HuH-7.5 (cell line): ENCODE data around the gene MARCKS.
A peak's percentile ranks its signal among the peaks of the same experiment; 100 is the strongest.

Experiments
- DNase-seq: peaks from one replicate; pipeline ENCODE4 v3.0.0; 2011; ENCODE audit warnings: low spot score

Gene MARCKS, protein sequence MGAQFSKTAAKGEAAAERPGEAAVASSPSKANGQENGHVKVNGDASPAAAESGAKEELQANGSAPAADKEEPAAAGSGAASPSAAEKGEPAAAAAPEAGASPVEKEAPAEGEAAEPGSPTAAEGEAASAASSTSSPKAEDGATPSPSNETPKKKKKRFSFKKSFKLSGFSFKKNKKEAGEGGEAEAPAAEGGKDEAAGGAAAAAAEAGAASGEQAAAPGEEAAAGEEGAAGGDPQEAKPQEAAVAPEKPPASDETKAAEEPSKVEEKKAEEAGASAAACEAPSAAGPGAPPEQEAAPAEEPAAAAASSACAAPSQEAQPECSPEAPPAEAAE

DNA sequence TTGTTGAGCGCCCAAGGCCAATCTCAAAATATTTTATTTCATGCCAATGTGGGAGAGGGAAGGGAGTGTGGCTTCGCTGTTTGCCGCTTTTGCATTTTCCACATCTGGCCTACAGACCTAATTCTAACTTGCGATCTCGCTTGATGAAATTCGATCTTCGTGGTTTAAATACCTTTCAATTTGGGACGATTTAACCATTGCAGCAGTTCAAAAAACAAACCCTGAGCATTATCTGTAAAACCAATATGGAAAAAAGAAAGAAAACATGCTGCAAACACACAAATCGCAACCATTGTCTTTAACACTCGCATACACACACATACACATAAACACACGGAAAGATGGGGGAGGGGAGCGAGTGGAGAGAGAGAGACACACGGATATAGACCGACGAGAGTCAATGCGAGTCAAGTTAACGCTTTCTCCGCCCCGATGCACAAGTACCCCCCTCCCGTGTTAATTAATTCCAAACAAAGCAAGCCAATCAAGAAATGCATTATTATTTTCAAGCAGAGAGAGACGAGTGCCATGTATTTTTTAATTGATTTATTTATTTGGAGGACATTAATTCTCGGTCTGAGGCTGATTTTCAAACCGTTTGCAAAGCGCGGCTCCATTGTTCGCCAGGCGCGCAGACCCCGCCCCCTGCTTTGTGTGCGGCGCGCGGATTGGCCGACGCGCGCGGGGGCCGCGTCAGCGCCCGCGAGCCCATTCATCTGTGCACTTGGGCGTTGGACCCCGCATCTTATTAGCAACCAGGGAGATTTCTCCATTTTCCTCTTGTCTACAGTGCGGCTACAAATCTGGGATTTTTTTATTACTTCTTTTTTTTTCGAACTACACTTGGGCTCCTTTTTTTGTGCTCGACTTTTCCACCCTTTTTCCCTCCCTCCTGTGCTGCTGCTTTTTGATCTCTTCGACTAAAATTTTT lies at the start of gene MARCKS:
Gene MARCKS (plus strand): TSS at position 721 of the 931 bp plus-strand sequence. CDS start 401 bp downstream, outside the sequence.
- peak; percentile 80 for DNase-seq

DNA sequence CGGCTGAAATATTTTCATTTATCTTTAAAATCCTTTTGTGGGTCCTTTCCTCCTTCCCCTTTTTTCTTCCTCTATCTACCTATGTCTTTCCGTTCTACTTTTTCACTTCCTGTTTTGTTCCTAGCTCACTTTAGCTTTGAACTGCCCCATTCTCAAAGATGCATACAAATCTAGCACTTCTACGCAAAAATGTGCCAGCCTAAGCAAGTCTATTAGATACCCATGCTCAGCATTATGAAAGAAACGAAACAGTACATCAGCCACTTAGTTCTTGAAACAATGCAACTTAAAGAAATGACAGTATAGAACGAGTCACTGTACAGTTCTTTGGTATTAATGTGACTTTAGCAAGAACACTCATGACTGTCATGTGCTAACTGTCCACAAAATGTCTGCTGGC lies 47.3 kb upstream of the MARCKS start:
- no peak for DNase-seq

DNA sequence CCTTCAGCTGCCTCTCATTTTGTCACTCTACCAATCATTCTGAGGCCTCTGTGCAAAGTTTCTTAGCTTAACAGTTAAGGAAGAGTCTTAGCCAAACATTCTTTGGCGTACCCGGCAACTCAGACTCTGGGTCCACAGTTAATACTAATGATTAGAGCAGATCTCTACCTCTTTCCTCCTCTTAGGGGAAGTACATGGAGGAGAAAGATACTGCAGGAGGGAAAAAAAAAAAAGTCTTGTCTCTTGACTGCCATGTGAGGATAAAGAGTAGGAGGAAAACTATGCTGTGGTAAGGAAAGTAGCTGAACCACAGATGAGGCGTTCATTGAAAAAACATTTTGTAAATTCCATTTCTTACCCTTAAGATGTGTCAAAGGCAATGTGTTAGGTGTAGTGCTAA lies 44.0 kb upstream of the MARCKS start:
- DNase-seq = no peak

DNA sequence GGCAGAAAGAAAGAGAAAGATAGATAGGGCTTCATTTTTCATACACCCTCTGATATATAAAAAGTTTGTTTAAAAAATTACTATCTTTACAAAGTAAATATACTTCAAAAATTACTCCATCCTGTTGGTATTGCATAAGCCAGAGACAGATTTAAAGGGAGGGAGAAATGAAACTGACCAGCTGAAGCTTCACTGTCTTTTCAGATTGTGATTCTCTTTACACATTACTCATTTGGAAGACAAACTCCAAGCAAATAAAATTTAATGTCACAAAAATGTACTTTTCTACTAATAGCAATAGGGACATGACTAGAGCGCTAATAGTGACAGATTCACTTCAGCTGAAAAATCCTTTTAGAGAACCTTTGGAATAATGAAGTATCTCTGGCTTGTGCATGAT lies 38.6 kb upstream of the MARCKS start:
- no peak for DNase-seq

DNA sequence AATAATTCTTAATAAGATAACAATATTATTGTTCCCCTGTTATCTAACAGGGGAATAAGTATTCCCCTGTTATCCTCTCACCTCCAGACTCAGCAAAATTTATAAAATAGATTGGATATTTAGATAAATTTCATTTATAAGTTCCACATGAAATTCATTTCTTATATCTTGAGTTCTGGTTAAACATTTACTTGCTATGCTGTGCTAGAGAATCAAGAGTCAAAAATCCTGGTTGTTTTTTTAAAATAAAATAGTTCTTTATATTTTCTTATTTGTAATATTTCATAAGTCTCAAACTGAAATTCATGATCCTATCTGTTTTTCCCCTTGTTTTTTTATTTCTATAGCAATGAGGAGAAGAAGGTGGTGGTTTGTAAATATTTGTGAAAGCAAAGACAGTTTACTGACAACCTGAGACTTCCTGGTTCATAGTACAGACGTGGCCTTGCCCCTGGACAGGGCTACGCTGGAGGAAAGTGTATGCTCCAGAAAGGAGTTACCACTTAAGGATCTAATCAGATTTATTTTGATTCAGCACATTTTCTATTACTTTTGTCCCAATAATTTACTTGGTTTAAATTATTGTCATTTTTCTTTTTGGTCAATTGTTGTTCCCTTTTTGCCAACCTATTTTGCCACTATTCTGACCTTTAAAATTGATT lies 37.8 kb upstream of the MARCKS start:
- no peak for DNase-seq

DNA sequence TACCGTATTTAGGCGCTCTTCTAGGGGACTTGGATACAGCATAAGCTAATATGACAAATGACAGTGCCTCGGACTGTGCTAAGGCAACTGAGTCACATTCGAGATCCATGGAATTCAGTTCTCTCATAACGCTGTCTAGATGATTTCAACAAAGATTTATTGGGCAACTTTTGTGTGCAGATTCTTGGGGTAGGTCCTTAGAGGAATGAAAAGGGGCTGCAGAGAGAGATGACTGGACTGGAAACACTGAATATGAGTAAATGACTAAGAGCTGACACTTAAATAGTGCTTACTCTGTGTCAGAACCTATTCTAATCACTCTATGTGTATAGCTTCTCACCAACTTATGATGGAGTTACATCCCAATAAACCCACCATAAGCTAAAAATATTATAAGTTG lies 36.4 kb upstream of the MARCKS start:
- DNase-seq = no peak

DNA sequence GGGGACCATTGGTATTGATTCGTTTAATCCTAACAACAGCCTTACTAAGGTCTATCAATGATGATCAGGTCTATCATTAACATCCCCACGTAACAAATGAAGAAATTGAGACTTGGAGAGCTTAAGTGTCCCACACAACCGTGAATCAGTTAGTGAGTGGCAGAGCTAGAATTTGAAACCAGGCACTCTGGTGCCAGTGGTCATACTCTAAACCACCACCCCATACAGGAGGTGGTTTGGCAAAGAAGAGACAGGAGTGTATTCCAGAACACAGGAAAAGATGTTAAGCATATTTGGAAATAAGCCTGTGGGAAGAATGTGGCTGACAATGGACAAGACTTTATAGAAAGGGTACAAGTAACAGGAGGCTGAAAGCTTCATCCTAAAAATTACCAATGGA lies 35.7 kb upstream of the MARCKS start:
- no peak for DNase-seq

DNA sequence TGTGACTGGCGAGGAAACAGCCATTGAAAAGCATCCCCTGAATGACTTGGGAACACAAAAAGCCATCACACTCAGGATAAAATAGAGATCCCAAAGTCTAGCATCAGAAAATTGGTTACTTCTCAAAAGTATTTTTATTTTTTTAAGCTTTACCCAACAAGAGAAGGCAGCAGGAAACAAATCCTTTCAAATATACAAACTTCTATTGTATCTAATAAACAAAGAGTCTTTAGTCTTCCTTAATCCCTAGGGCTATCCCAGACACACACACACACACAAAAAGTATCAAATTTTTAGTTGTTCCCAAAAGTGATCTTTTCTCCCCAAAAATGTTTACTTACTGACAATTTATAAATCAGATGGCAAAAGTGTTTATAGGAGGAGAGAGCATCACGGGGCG lies 33.2 kb upstream of the MARCKS start:
- no peak for DNase-seq

DNA sequence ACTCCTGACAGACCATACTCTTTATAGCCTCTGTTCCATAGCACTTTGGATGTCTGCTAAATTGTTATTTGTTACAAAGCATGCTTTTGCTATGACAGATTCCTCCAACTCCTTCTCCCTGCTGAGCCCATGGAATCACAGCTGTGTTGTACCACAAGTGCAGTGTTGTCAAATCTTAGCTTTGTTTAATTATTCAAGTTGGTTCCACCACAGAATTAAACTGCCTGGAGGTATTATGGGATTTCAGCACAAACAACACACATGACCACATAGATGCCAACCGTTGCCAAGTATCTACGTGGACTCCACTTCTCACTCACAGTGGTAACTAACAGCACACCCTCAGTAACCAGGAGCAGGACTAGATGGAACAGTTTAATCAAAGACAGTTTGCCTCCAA lies 32.7 kb upstream of the MARCKS start:
- no peak for DNase-seq

DNA sequence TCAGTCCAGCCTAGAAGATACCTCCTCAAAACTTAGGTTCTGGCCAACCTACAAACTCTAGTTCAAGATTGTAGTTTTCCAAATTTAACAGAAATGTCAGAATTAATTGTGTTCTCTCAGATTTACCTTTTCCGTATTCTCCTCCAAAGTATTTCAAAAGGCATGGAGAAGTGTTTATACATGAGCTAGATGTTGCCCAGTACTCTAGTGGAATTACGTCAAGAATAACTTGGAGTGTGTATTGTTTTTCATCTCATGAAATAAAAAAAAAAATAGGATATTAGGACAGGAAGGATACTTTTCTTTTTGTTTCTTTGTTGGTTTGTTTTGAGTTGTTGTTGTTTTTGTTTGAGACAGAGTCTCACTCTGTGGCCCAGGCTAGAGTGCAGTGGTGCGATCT lies 32.3 kb upstream of the MARCKS start:
- DNase-seq = no peak

DNA sequence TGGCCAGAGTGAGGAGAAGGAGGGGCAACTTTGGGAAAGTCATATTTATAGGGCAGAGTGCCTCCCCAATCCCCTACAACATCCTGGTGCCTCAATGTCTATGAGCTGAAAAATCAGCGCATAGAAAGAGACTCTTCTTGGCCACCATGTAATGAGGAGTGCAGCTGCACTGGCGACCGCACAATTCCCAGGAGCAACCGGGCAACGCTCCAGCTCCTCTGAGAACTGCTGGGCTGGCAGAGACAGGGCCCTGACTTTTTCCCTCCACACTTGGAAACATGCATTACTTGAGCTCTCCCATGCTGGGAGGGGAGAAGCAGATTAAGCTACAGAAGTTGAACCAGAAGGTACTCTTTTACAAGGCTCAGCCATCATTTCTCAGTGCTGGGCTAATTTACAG lies 31.4 kb upstream of the MARCKS start:
- DNase-seq = no peak

DNA sequence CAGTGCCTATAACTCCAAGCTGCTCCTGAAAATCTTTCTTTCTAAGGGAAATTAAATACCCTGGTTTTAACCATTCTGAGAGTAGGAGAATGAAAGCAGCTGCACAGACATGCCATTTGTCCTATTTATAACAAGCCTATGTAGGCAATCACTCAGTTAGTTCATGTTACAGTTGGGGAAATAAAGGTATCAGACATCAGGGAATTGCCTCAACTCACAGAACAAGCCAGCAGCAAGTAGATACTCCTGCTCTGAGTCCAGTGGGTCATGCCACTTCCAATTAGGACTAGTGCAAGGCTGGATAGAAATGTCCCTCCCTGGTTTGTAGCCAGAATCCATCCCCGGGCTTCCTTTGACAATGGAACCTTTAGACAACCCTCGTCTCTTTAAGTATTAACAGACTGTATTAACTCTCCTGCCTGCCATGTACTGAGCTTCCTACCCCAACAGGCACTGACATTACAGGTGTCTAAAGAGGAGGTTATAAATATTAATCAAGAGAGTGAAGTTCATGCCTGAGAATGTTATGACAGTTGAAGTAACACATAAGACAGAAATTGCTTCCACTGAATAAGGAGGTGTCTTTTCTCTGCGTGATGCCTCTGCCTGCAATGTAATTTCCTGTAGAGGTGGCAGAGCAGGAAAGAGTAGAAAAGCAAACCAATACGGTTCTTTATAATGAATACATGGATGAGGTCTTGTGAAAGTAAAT lies 28.0 kb upstream of the MARCKS start:
- no peak for DNase-seq

DNA sequence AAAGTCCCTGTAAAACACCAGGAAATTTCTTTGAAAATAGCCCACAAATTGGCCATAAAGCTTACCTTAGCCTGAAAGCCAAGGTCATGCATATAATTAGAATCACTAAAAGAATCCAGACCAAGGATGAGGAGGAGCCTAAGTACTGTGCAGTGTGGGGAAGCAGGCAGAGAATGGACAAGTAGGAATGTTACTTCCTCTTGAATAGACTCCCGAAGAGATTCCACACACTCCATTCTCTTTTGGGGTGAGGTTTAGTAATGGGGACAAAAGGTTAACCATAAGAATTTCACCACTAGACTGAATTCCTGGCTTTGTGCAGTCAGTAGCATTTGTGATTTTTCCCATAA lies 27.5 kb upstream of the MARCKS start:
- no peak for DNase-seq

DNA sequence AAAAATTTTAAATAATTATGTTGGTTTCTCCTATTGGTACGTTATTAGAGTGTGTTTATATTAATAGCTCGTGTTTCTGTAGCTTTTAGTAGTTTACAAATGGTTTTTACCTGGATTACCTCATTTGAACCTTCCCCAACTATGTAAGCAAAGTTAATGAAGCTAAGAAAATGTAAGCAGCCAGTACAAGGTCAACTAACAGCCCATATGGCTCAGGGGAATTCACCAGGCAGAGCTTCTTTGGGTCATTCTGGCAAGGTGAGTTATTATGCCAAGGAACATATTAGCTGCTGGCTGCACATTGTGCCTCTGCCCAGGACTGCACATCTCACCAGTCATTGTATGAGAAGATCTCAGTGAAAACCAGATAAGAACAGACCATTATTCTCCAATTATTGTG lies 27.0 kb upstream of the MARCKS start:
- no peak for DNase-seq

DNA sequence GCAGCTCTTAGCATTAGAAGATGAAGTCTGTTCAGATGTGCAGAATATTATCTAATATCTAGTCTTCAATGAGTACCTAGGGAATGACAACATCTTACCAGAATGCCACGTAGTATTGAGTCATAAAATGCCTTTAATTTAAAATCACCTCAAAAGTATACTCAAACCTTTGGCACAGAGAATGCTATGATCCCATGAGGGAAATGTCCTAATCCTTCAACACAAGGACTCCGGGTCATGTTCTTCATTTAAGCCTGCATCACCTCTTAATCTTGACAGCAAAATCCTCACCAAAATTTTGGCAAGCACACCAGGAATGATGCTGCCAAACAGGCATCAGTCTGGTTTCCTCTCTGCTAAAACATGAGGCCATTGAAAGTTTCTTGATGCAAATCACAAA lies 23.6 kb upstream of the MARCKS start:
- DNase-seq = no peak

DNA sequence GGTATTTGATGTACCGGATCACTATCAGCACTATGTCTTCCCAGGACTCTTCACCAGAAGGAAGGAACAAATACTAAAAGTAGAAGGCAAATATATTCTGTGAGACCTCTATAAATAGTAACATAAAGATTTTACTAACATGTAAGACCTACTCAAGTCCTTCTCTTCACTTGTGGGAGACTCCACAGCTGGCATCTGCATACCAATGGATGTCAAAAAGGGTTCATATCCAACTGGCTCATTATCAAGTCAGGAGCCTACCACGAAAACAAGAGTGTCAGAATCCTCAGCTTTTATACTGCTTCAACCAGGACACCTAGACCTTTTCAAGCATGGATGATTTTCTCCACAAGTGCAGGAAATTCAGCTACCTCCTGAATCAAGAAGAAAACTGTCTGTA lies 20.0 kb upstream of the MARCKS start:
- no peak for DNase-seq

DNA sequence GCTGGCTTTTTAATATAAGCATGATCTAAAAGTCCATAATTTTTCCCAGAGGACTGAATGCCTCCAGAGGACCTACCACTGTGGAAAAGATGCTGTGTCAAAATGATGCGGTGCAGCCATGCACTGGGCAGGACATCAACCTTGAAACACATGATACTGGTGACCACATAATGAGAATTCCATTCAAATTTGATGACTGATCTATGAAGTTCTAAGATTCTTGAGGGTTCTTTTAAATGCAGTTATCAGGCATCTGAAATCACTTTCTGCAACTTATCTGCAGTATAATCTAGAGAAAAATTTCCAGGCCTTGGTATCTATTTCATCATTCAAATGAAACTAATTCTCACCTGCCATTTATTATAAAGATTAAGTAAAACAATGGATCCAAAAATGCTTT lies 15.0 kb upstream of the MARCKS start:
- no peak for DNase-seq

DNA sequence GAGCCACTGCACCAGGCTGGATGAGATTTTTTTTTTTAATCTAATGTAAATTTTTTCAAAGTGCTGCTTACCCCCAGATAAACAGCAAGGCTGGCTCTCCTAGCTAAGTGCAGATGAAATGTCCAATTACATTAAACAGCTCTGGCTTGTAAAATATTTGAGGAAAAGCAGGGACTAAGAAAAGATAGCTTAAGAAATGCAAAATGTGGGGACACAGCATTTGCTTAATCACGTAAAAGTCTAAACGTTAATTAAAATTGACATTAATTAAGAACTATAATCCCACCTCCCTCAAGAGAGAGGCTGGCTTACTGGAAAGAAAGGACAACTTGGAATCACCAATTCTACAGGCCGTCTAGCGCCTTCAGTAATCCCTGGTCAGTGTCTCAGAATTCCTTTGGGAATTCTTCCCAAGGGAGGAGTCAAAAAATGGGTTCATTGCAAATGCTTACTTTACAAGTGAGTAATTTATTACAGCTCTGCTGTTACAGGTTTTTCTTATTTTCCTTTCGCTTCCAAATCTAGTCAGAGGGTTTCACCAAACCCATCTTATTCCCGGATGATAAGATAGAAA lies 13.6 kb upstream of the MARCKS start:
- DNase-seq = no peak

DNA sequence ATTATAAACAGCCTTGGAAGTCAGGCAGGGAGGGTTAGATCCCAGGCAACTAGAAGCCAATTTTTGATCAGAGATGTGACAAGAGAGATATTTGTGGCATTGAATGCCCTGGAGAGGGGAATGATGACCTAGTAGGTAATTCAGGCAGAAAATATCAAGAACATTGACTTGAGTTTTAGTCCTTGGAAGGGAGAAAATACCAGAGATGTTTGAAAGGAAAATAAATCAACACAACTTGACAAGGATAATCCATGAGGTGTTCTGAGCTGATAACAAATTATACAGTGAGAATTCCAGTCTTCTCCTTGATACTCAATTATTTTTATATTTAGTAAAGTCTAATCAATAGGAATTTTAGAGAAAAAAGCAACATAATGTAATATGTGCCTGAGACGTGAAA lies 10.6 kb upstream of the MARCKS start:
- no peak for DNase-seq

DNA sequence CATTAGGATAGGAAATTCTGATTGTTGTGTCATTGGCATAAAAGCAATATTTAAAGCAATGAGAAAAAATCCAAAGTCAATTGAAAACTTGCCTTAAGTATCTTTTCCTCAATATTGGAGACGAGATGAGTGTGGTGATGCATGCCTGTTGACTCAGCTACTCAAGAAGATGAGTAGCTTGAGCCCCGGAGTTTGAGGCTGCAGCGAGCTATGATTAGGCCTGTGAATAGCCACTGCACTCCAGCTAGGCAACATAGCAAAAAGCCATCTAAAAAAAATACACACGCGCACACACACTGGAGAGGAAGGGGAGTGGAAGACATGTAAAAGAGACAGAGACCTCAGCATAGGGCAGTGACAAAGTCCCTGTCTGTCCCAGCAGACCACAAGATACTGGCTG lies 9.7 kb upstream of the MARCKS start:
- DNase-seq = no peak

DNA sequence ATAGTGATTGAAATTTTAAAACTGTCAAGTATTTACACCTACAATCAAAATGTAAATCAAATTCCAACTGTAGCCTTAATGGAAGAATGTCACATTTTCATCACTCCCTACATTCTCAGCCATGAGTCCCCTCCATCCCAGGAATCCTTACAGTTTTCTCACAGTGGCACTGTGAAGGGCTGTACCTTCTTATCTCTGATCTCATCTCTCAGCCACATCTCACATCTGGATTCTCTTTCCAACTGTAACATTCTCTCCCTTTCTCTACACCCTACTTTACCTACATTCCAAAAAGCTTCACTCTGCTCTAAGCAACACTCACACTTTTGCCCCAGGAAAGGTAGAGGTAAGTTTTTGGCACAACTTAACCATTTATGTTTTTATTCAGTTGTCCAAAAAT lies 8.9 kb upstream of the MARCKS start:
- DNase-seq = no peak

DNA sequence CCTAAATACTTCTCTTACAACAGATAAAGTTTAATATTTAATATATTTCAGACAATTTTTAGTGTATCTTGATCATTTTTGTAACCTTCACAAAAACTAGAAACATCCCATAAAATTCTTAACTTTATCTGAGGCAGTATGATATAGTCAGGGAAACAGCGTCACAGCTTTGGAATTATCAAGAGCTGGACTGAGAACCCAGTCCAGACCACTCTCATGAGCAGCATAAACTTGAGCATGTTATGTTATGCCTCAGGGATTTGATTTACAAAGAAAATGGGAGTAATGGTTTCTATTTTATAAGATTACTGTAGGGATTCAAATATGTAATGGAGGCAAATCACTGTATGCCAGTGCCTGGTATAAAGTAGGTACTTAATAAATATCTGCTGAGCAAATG lies 8.3 kb upstream of the MARCKS start:
- DNase-seq = no peak
